Measurements from ENCODE around the gene XXYLT1. TPM values are rescaled to one million over a fixed set of nuclear protein-coding genes. Genes with fewer than 3 reads are reported as not detected.

XXYLT1 gene
- total RNA-seq, 4 donors from 2014 or later: 7.5 to 19.4 (median 10.6) TPM

- TF ChIP-seq CTCF (IDR thresholded peaks at IDR 0.05; ENCODE audit: low read depth): no peak
Observed at GRCh38 chr3:195159117-195159813, 111.7 kb downstream of the XXYLT1 start.

DNA sequence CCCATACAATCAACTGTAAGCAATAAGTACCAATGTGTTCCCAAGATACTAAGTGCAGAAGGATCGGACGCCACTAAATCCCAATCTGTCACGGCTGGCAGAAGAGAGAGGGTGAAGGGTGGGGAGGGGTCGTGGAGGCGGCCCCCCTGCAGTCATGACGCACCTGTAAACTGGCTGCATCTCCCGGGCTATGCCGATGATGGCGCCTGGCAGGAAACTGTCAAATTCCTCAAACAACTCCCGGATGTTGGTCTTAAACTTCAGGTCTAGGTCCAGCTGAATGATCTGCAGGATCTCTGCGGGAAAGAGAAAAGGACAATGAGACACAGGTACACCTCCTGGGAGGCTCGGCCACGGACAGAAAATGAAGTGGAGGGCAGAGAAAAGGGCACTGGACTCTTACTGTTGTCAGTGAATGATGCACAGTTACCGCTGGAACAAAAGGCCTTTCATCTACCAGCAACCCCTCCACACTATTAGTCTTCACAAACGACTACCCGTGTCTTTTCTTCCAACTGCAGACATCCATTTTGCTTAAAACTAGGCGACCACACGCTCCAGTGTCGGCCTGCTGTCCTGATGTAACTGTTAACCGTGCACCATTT, 114.6 kb downstream of the XXYLT1 start:
- TF ChIP-seq CTCF (IDR thresholded peaks at IDR 0.05; ENCODE audit: low read depth): no peak

GRCh38 chr3:195155570-195156241, 115.3 kb downstream of the XXYLT1 start:
- TF ChIP-seq CTCF (IDR thresholded peaks at IDR 0.05; ENCODE audit: low read depth): no peak

GRCh38 chr3:195154793-195155535, 116.0 kb downstream of the XXYLT1 start:
- no peak for TF ChIP-seq CTCF (IDR thresholded peaks at IDR 0.05; ENCODE audit: low read depth)

DNA sequence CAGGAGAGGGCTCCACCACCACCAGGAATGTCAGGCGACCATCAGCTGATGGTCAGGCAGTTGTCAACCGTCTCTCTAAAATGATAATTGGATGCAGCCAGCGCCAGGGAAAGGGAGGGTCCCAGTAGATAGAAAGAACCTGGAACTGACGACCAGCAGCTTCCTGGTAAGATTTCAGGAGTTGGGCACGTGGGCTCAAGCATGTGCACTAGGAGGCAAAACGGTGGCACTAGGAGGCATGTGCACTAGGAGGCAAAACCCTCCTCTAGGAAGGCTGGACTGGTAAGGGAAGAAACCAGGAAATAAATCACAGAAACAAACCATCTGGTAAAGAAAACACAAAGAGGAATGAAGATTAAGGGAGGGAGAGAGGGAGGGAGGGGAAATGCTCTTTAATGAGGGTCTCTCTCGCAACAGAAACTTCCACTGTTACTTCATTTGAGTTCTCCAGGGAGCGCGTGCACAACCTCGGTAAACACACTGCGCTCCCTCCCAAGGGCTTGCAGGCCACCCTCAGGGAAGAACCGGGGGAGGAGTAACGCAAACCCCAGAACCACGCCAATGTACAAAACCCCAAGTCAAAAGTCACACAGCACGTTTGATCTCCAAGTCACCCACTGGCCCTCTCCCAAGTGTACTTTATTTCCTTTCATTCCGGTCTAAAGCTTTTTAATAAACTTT, 116.7 kb downstream of the XXYLT1 start:
- no peak for TF ChIP-seq CTCF (IDR thresholded peaks at IDR 0.05; ENCODE audit: low read depth)

GRCh38 chr3:195153653-195154052, 117.3 kb downstream of the XXYLT1 start:
- TF ChIP-seq CTCF (IDR thresholded peaks at IDR 0.05; ENCODE audit: low read depth): no peak
